GM12878 (cell line): Measurements from ENCODE around the gene LGI1. TPM values are rescaled to one million over a fixed set of nuclear protein-coding genes. Genes with fewer than 3 reads are reported as not detected.

Source experiments
- ATAC-seq: fragments of 200-7000 bp; cut with Tn5 transposase; 3 replicates; pipeline ENCODE4 v1.9.1; 2020; ENCODE audit warnings: mild to moderate bottlenecking, moderate library complexity
- BruUV-seq: library from RNA; stranded (reverse); fragments of 400-500 nt; replicated peaks from 2 replicates; lab custom pipeline; 2021; lab: Mats Ljungman, UMichigan
- CTCF ChIA-PET: fragments of 300-600 bp; sonication (Branson Sonifier 250); formaldehyde crosslinking; extraction: SDS; loops from one replicate; lab custom pipeline; 2021; ENCODE audit warnings: inconsistent platforms; lab: Yijun Ruan, JAX
- POLR2A ChIA-PET: fragments of 350-600 bp; formaldehyde crosslinking; extraction: SDS; loops from one replicate; lab custom pipeline; 2021; ENCODE audit warnings: inconsistent platforms; lab: Charles Lee
- RAD21 ChIA-PET: fragments of 300-600 bp; sonication (Branson Sonifier 250); formaldehyde crosslinking; loops from one replicate; lab custom pipeline; 2023; ENCODE audit warnings: antibody characterized with exemption; ENCODE audit not compliant: unreplicated experiment; lab: Charles Lee
- SMC1A ChIA-PET: fragments of 300-600 bp; sonication (Branson Sonifier 250); formaldehyde crosslinking; loops from one replicate; lab custom pipeline; 2023; ENCODE audit not compliant: unreplicated experiment, uncharacterized antibody; lab: Charles Lee
- DNase-seq: peaks from one replicate; pipeline ENCODE4 v3.0.0-alpha.2; 2011; ENCODE audit warnings: low read depth, low spot score
- FAIRE-seq: peaks from 3 replicates; lab custom pipeline; 2011; peaks lifted over from hg19 to GRCh38; lab: Jason Lieb, UNC
- H2AFZ ChIP-seq: 2 replicates; pipeline ENCODE4 v1.6.0; 2011; ENCODE audit warnings: low read depth, low read length, control low read depth; ENCODE audit not compliant: control insufficient read depth
- H3K27ac ChIP-seq: 2 replicates; pipeline ENCODE4 v1.5.1; 2011; ENCODE audit warnings: control low read depth; ENCODE audit not compliant: control insufficient read depth, insufficient read depth
- H3K27me3 ChIP-seq, 2 experiments: replicated peaks in 1 of 2; 2 replicates each; pipeline versions ENCODE4 v1.6.0 to v1.6.1; 2011; ENCODE audit warnings: low read length in 1 of 2; ENCODE audit not compliant: control insufficient read depth in 2 of 2, insufficient read depth in 2 of 2
- H3K36me3 ChIP-seq, 2 experiments: 2 replicates each; pipeline ENCODE4 v1.5.1; 2011; ENCODE audit warnings: low read length in 1 of 2; ENCODE audit not compliant: control insufficient read depth in 2 of 2, insufficient read depth in 2 of 2
- H3K4me1 ChIP-seq: 2 replicates; pipeline ENCODE4 v1.6.1; 2011; ENCODE audit warnings: mild to moderate bottlenecking, low read length, moderate library complexity, mixed read lengths; ENCODE audit not compliant: control insufficient read depth, insufficient read depth
- H3K4me2 ChIP-seq: 2 replicates; pipeline ENCODE4 v1.6.0; 2011; ENCODE audit warnings: control low read depth; ENCODE audit not compliant: control insufficient read depth, insufficient read depth
- H3K4me3 ChIP-seq: fragments of 200-600 bp; sonication (generic); 2 replicates; pipeline ENCODE4 v1.5.1; 2016
- H3K79me2 ChIP-seq: 2 replicates; pipeline ENCODE4 v1.6.0; 2011; ENCODE audit warnings: low read length; ENCODE audit not compliant: control insufficient read depth, insufficient read depth
- H3K9ac ChIP-seq: 2 replicates; pipeline ENCODE4 v1.8.0; 2011; ENCODE audit warnings: low read length, control low read depth, mixed read lengths; ENCODE audit not compliant: control insufficient read depth, insufficient read depth
- H3K9me3 ChIP-seq: replicated peaks from 3 replicates; pipeline ENCODE4 v1.5.1; 2011; ENCODE audit warnings: mild to moderate bottlenecking, low read length; ENCODE audit not compliant: control insufficient read depth, insufficient read depth
- H4K20me1 ChIP-seq: 2 replicates; pipeline ENCODE4 v1.6.0; 2011; ENCODE audit not compliant: control insufficient read depth, insufficient read depth
- CBFB ChIP-seq: IDR thresholded peaks from 2 replicates; pipeline ENCODE4 v1.6.1; 2016; ENCODE audit warnings: antibody characterized with exemption, low read depth
- MTA2 ChIP-seq: fragments of 450-650 bp; IDR thresholded peaks from 2 replicates; pipeline ENCODE4 v1.6.1; 2016; ENCODE audit warnings: low read depth, mild to moderate bottlenecking, moderate library complexity
- RCOR1 ChIP-seq: conservative IDR thresholded peaks from 2 replicates; pipeline ENCODE4 v1.6.1; 2012; ENCODE audit warnings: low read depth, low read length, improper control_type of control experiment
- WGBS: methylation state at CpG from one replicate; pipeline ENCODE4 v1.1.6; 2016; ENCODE audit warnings: low lambda C conversion rate; ENCODE audit not compliant: insufficient replicate concordance, insufficient coverage; ENCODE audit errors: missing lambda C conversion rate; 5-methylcytosine and 5-hydroxymethylcytosine counted together
- in situ Hi-C: fragments of 300-500 bp; cut with MboI; formaldehyde crosslinking; loops from 9 replicates; pipeline ENCODE4 v1.14.3; 2018; ENCODE audit warnings: mixed read lengths
- intact Hi-C: fragments of 100-400 bp; cut with micrococcal nuclease; formaldehyde crosslinking; loops from one replicate; pipeline ENCODE4 v1.14.2; 2022; ENCODE audit not compliant: unreplicated experiment
- polyA plus RNA-seq, 11 experiments: library from polyadenylated mRNA; depleted of rRNA in 4 of 11; unstranded in 6 of 11; stranded (reverse) in 5 of 11; fragments of >200 nt; fragmentation: Nextera tagmentation in 4 of 11; fragmentation: Illumina TruSeq in 1 of 11; extraction: Ambion mirVana in 4 of 11; extraction: Trizol in 1 of 11; gene quantifications; 1 replicate in 1 of 11; 2 replicates in 10 of 11; pipeline versions ENCODE4 v1.2.1 to v1.2.3, GENCODE V29; 2011 to 2016; ENCODE audit warnings: inconsistent platforms in 2 of 11, missing spikeins in 2 of 11, low read depth in 1 of 11
- total RNA-seq, 4 experiments: library from RNA; depleted of rRNA in 3 of 4; stranded (reverse); fragments of >200 nt in 3 of 4; fragmentation: Illumina TruSeq in 1 of 4; extraction: Trizol in 1 of 4; gene quantifications; 2 replicates each; pipeline versions ENCODE4 v1.2.1 to v1.2.3, GENCODE V29; 2013 to 2021
- TF ChIP-seq, protein P1 (sequence below): fragments of 450-650 bp; IDR thresholded peaks from 2 replicates; pipeline ENCODE4 v1.6.1; 2018; ENCODE audit warnings: borderline replicate concordance, mild to moderate bottlenecking; ENCODE audit not compliant: partially characterized antibody
- TF ChIP-seq, protein P2 (sequence below): fragments of 450-650 bp; conservative IDR thresholded peaks from 2 replicates; pipeline ENCODE4 v1.6.1; 2017; ENCODE audit warnings: mild to moderate bottlenecking, moderate library complexity

Gene LGI1
- total and polyA plus RNA-seq, 10 of the 15 experiments (the other 5 are each of a cell fraction or from before 2014, with no cell fraction given) = not detected

- H3K9ac ChIP-seq = no peak overlapping the region
- H3K36me3 ChIP-seq = no peaks in the 10 kb centered on the region
- DNase-seq = no peak
- no peaks in the 10 kb centered on the region for H3K4me1 ChIP-seq
- H2AFZ ChIP-seq = no peak overlapping the region
- no peaks in the 10 kb centered on the region; a peak in 2 of 4 replicates for H3K27me3 ChIP-seq
- WGBS = 18% methylated on average over 5 of the region's 5 CpGs
- intact Hi-C loops = no loop called here
- ATAC-seq = no peak
- in situ Hi-C loops = no loop called here
- no peak for TF ChIP-seq RCOR1
- TF ChIP-seq MTA2 = no peak
- TF ChIP-seq, protein P1, sequence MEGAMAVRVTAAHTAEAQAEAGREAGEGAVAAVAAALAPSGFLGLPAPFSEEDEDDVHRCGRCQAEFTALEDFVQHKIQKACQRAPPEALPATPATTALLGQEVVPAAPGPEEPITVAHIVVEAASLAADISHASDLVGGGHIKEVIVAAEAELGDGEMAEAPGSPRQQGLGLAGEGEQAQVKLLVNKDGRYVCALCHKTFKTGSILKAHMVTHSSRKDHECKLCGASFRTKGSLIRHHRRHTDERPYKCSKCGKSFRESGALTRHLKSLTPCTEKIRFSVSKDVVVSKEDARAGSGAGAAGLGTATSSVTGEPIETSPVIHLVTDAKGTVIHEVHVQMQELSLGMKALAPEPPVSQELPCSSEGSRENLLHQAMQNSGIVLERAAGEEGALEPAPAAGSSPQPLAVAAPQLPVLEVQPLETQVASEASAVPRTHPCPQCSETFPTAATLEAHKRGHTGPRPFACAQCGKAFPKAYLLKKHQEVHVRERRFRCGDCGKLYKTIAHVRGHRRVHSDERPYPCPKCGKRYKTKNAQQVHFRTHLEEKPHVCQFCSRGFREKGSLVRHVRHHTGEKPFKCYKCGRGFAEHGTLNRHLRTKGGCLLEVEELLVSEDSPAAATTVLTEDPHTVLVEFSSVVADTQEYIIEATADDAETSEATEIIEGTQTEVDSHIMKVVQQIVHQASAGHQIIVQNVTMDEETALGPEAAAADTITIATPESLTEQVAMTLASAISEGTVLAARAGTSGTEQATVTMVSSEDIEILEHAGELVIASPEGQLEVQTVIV = no peak
- TF ChIP-seq, protein P2, sequence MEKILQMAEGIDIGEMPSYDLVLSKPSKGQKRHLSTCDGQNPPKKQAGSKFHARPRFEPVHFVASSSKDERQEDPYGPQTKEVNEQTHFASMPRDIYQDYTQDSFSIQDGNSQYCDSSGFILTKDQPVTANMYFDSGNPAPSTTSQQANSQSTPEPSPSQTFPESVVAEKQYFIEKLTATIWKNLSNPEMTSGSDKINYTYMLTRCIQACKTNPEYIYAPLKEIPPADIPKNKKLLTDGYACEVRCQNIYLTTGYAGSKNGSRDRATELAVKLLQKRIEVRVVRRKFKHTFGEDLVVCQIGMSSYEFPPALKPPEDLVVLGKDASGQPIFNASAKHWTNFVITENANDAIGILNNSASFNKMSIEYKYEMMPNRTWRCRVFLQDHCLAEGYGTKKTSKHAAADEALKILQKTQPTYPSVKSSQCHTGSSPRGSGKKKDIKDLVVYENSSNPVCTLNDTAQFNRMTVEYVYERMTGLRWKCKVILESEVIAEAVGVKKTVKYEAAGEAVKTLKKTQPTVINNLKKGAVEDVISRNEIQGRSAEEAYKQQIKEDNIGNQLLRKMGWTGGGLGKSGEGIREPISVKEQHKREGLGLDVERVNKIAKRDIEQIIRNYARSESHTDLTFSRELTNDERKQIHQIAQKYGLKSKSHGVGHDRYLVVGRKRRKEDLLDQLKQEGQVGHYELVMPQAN = no peak
- TF ChIP-seq CBFB = no peak
- H3K4me3 ChIP-seq = no peak overlapping the region
- ChIA-PET POLR2A (no interaction called here), RAD21 (no interaction called here), SMC1A (no interaction called here), CTCF (interaction anchor here (1.6 kb wide), 1 partner anchor 10 kb away, joined by 3 read pairs; no protein-coding TSS in a partner anchor)
- no peaks in the 10 kb centered on the region; the same call in 2 of the 3 replicates for H3K9me3 ChIP-seq
- FAIRE-seq = no peak
- H3K79me2 ChIP-seq = no peaks in the 10 kb centered on the region
- no peak overlapping the region for H3K27ac ChIP-seq
- no peak overlapping the region for H3K4me2 ChIP-seq
- H4K20me1 ChIP-seq = no peaks in the 10 kb centered on the region
- no TSS peak for BruUV-seq
Measured at GRCh38 chr10:93835770-93836169, 78.0 kb downstream of the LGI1 start.
